K562 (cell line): ENCODE data around the gene FST. TPM values are rescaled to one million over a fixed set of nuclear protein-coding genes. Genes with fewer than 3 reads are reported as not detected.

Experiments
- CEBPZ ChIP-seq: fragments of 150-350 bp; IDR thresholded peaks from 2 replicates; pipeline ENCODE4 v1.6.1; 2014; ENCODE audit warnings: low read depth, mild to moderate bottlenecking, low read length, borderline replicate concordance
- NCOR1 ChIP-seq: fragments of 450-650 bp; IDR thresholded peaks from 2 replicates; pipeline ENCODE4 v1.6.1; 2016; ENCODE audit warnings: mild to moderate bottlenecking, moderate library complexity
- NFIC ChIP-seq: fragments of 450-650 bp; IDR thresholded peaks from 2 replicates; pipeline ENCODE4 v1.6.1; 2017; ENCODE audit warnings: mild to moderate bottlenecking, inconsistent platforms
- PPARD ChIP-seq: fragments of 250-450 bp; sonication (Bioruptor Pico); IDR thresholded peaks from 2 replicates; pipeline ENCODE4 v1.8.0; 2022; ENCODE audit warnings: inconsistent platforms, mild to moderate bottlenecking, moderate library complexity
- STAT5B ChIP-seq: fragments of 250-450 bp; sonication (Bioruptor Pico); IDR thresholded peaks from 2 replicates; pipeline ENCODE4 v1.8.0; 2021; ENCODE audit warnings: mild to moderate bottlenecking, inconsistent platforms
- ZFP30 ChIP-seq: fragments of 250-450 bp; sonication (Bioruptor Pico); IDR thresholded peaks from 2 replicates; pipeline ENCODE4 v1.8.0; 2022; ENCODE audit warnings: moderate library complexity, mild to moderate bottlenecking, inconsistent platforms, borderline replicate concordance
- ZFPM2 ChIP-seq: fragments of 250-450 bp; sonication (Bioruptor Pico); IDR thresholded peaks from 2 replicates; pipeline ENCODE4 v1.5.1; 2022; ENCODE audit warnings: mild to moderate bottlenecking
- ZNF175 ChIP-seq: fragments of 200-800 bp; sonication (Bioruptor generic); IDR thresholded peaks from 2 replicates; pipeline ENCODE4 v1.6.1; 2016; ENCODE audit warnings: low read depth, mild to moderate bottlenecking, missing genetic modification characterization, missing compliant biosample characterization
- ZNF76 ChIP-seq: fragments of 250-450 bp; sonication (Bioruptor Pico); IDR thresholded peaks from 2 replicates; pipeline ENCODE4 v1.4.0; 2020; ENCODE audit warnings: mild to moderate bottlenecking, moderate library complexity, borderline replicate concordance
- ZNF77 ChIP-seq: fragments of 250-450 bp; sonication (Bioruptor Pico); IDR thresholded peaks from 2 replicates; pipeline ENCODE4 v1.5.0; 2020
- ZNF830 ChIP-seq: fragments of 250-450 bp; sonication (Bioruptor Pico); IDR thresholded peaks from 2 replicates; pipeline ENCODE4 v1.5.0; 2021; ENCODE audit warnings: mild to moderate bottlenecking
- polyA plus RNA-seq, 8 experiments: library from polyadenylated mRNA; depleted of rRNA in 4 of 8; stranded (reverse) in 5 of 8; unstranded in 3 of 8; fragments of >200 nt; fragmentation: Nextera tagmentation in 2 of 8; fragmentation: Illumina TruSeq in 1 of 8; extraction: Ambion mirVana in 2 of 8; extraction: Trizol in 1 of 8; gene quantifications; 2 replicates each; pipeline versions ENCODE4 v1.2.1 to v1.2.3, GENCODE V29; 2011 to 2014; ENCODE audit warnings: inconsistent platforms in 1 of 8, missing spikeins in 1 of 8
- total RNA-seq, 7 experiments: library from RNA; depleted of rRNA in 6 of 7; stranded (reverse); fragments of >200 nt in 6 of 7; fragmentation: Illumina TruSeq in 2 of 7; extraction: Trizol in 2 of 7; gene quantifications; 2 replicates each; pipeline versions ENCODE4 v1.2.1 to v1.2.3, GENCODE V29; 2011 to 2021; ENCODE audit warnings: low replicate concordance in 1 of 7
- TF ChIP-seq, protein P1 (sequence below), 2 experiments: fragments of 450-650 bp in 1 of 2; sonication (generic) in 1 of 2; formaldehyde crosslinking in 1 of 2; IDR thresholded peaks; 2 replicates each; pipeline versions ENCODE4 v1.7.1 to v1.9.0; 2016 to 2022; ENCODE audit warnings: inconsistent platforms in 1 of 2, mild to moderate bottlenecking in 1 of 2, missing genetic modification reagents in 1 of 2
- TF ChIP-seq, protein P2 (sequence below): sonication (generic); IDR thresholded peaks from 2 replicates; pipeline ENCODE4 v1.6.1; 2016

FST gene
- total and polyA plus RNA-seq, 9 of the 15 experiments (the other 6 are each of a cell fraction or from before 2014, with no cell fraction given), result 0.03 to 0.27 TPM; not detected in 7

DNA sequence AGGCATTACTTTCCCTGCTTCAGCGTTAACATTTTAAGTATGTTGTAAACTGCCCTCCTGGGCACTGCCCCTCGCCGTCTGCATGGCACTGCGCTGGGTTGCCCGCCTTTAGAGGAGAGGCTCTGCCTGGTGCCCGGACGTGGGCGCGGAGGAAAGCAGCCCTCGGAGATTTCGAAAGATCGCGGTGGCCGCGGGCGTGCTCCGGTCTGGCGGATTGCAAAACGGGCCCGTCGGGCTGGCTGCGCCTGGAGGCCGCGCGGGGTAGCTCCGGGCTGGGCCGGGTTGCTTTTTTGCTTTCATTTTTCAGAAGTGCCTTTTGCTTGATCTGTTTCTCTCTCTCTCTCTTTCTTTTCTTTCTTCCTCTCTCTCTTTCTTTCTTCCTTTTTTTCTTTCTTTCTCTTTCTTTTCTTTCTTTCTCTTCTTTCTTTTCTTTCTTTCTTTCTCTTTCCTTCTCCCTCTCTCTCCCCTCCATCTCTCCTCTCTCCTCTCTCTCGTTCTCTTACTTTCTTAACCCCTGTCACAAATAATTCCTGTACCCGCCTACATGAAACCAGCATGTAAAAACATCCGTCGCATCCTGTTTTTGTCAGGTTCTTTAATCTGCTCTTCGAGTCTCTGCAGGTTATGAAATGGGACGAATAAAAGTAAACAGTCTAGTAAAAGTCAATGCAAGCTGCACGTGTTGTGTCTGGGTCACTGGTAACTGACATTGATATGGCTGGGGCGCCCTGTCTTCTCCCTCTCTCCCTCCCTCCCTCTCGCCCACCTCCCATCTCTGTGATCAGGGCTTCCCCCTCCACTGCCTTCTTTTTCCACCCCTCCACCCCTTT is 1.7 kb downstream of the FST start (continued):
- TF ChIP-seq, protein P1, sequence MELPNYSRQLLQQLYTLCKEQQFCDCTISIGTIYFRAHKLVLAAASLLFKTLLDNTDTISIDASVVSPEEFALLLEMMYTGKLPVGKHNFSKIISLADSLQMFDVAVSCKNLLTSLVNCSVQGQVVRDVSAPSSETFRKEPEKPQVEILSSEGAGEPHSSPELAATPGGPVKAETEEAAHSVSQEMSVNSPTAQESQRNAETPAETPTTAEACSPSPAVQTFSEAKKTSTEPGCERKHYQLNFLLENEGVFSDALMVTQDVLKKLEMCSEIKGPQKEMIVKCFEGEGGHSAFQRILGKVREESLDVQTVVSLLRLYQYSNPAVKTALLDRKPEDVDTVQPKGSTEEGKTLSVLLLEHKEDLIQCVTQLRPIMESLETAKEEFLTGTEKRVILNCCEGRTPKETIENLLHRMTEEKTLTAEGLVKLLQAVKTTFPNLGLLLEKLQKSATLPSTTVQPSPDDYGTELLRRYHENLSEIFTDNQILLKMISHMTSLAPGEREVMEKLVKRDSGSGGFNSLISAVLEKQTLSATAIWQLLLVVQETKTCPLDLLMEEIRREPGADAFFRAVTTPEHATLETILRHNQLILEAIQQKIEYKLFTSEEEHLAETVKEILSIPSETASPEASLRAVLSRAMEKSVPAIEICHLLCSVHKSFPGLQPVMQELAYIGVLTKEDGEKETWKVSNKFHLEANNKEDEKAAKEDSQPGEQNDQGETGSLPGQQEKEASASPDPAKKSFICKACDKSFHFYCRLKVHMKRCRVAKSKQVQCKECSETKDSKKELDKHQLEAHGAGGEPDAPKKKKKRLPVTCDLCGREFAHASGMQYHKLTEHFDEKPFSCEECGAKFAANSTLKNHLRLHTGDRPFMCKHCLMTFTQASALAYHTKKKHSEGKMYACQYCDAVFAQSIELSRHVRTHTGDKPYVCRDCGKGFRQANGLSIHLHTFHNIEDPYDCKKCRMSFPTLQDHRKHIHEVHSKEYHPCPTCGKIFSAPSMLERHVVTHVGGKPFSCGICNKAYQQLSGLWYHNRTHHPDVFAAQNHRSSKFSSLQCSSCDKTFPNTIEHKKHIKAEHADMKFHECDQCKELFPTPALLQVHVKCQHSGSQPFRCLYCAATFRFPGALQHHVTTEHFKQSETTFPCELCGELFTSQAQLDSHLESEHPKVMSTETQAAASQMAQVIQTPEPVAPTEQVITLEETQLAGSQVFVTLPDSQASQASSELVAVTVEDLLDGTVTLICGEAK (IDR thresholded peaks at IDR 0.05), result 0 out of 2 replicates have a peak, but pooled peaks have one; percentile 25
- TF ChIP-seq, protein P1 (CRISPR knock-in tag; IDR thresholded peaks at IDR 0.05), result no peak
- TF ChIP-seq STAT5B (CRISPR knock-in tag) (no peak), ZFP30 (CRISPR knock-in tag) (no peak), CEBPZ (no peak), ZFPM2 (CRISPR knock-in tag) (no peak), ZNF76 (no peak), ZNF830 (CRISPR knock-in tag) (no peak), NCOR1 (no peak), ZNF77 (CRISPR knock-in tag) (no peak), NFIC (peak; percentile 15; the same call in 1 of the 2 replicates), PPARD (no peak), ZNF175 (CRISPR knock-in tag) (no peak)
- TF ChIP-seq, protein P2, sequence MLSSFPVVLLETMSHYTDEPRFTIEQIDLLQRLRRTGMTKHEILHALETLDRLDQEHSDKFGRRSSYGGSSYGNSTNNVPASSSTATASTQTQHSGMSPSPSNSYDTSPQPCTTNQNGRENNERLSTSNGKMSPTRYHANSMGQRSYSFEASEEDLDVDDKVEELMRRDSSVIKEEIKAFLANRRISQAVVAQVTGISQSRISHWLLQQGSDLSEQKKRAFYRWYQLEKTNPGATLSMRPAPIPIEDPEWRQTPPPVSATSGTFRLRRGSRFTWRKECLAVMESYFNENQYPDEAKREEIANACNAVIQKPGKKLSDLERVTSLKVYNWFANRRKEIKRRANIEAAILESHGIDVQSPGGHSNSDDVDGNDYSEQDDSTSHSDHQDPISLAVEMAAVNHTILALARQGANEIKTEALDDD, result no peak
